Neural cell (in vitro differentiated cells): ENCODE measurements around the gene SP6.

Experiments used
- CTCF ChIP-seq: fragments of 450-650 bp; IDR thresholded peaks from 2 replicates; pipeline ENCODE4 v1.5.1; 2014; ENCODE audit warnings: antibody characterized with exemption, mild to moderate bottlenecking, moderate library complexity; ENCODE audit not compliant: poor library complexity, severe bottlenecking
- EP300 ChIP-seq: fragments of 450-650 bp; conservative IDR thresholded peaks from 2 replicates; pipeline ENCODE4 v1.6.1; 2014; ENCODE audit warnings: antibody characterized with exemption, mild to moderate bottlenecking, moderate library complexity; ENCODE audit not compliant: poor library complexity, severe bottlenecking
- EZH2 ChIP-seq: fragments of 200-600, 300-800 bp; shearing (Covaris generic), sonication (generic); IDR thresholded peaks from 2 replicates; pipeline ENCODE4 v1.6.1; 2014; ENCODE audit warnings: antibody characterized with exemption, low read length, borderline replicate concordance, mild to moderate bottlenecking; ENCODE audit not compliant: insufficient read depth, poor library complexity, severe bottlenecking
- MXI1 ChIP-seq: fragments of 450-650 bp; conservative IDR thresholded peaks from 2 replicates; pipeline ENCODE4 v1.6.1; 2014; ENCODE audit warnings: antibody characterized with exemption, mild to moderate bottlenecking; ENCODE audit not compliant: poor library complexity, severe bottlenecking
- POLR2AphosphoS5 ChIP-seq: IDR thresholded peaks from 2 replicates; pipeline ENCODE4 v1.6.1; 2012
- RAD21 ChIP-seq: fragments of 450-650 bp; conservative IDR thresholded peaks from 2 replicates; pipeline ENCODE4 v1.6.1; 2014; ENCODE audit warnings: antibody characterized with exemption, mild to moderate bottlenecking, moderate library complexity
- REST ChIP-seq: IDR thresholded peaks from 2 replicates; pipeline ENCODE4 v1.6.1; 2012; ENCODE audit warnings: borderline replicate concordance
- SMC3 ChIP-seq: fragments of 450-650 bp; conservative IDR thresholded peaks from 2 replicates; pipeline ENCODE4 v1.6.1; 2014; ENCODE audit warnings: antibody characterized with exemption, mild to moderate bottlenecking, moderate library complexity; ENCODE audit not compliant: poor library complexity
- TAF1 ChIP-seq: IDR thresholded peaks from 2 replicates; pipeline ENCODE4 v1.6.1; 2012; ENCODE audit warnings: low read depth

- TF ChIP-seq EP300 (no peak), CTCF (no peak), POLR2AphosphoS5 (no peak), REST (no peak), EZH2 (no peak), SMC3 (no peak), RAD21 (no peak), TAF1 (no peak), MXI1 (no peak)
These were observed 50.3 kb downstream of the SP6 start for GRCh38 chr17:47800686-47801085.
